CD4-positive, alpha-beta T cell treated with Interleukin-17A for 4 hours (primary cell): Measurements from ENCODE around the gene TRABD2A.

Source experiments
- DNase-seq: peaks from one replicate; pipeline ENCODE4 v3.0.0-alpha.2; 2020; ENCODE audit warnings: mixed read lengths

TRABD2A gene

GRCh38 chr2:84904151-84904550 lies 23.3 kb upstream of the TRABD2A start:
- no peak for DNase-seq

DNA sequence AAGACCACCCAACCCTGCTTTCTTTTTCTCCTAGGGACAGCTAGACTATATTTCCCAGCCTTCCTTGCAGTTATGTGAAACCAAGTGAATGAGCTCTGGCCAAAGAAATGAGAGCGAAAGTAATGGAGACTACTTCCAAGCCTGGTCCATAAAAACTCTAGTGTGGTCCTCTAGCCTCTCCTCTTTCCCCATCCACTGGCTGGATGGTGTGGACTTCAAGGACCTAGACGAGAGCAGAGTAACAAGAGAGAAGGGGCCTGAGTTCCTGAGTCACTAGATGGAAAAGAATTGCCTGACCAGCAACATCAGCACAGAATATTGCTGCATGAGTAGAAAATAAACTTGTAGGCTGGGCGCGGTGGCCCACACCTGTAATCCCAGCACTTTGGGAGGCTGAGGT lies 21.6 kb upstream of the TRABD2A start:
- no peak for DNase-seq

GRCh38 chr2:84901593-84902120 lies 20.8 kb upstream of the TRABD2A start:
- DNase-seq, result no peak

- DNase-seq, result no peak
Measured at GRCh38 chr2:84900971-84901370, 20.1 kb upstream of the TRABD2A start.

DNA sequence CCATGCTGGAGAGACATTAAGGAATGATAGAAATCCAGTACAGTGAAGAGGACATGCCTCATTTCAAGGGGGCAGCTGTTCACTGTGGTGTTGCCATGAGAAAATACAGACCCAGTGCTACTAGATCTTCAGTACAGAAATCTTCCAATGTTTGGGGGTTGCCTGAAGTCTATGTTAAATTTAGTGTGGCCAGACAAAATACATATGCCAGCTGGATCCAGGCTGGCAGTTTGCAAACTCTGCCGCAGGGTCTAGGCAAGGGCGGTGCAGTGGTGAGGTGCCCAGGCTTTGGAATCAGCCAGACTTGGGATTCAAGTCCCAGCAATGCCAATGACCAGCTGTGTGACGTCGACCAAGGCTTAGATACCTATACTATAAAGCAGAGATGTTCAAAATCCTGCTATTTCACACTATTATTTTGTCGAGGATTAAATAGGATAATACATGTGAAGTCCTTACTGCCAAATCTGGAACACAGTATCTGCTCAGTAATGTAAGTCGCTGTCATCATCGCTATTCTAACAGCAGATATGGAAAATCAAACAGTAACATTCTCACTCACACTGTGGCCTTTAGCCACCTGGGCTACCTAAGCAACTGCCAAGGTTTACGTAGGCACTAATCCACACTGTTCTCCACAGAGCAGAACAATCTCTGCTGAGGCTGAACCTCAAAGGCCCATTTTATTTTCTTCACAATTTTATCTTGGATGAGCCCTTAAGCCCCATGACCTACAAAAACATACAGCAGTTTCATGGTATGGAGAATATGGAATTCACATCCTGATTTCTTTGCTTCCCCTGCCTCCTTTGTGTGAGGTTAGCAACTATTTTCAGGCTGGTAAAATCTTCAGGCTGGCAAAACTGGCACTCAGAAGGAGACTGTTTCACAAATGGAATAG lies 18.7 kb upstream of the TRABD2A start:
- no peak for DNase-seq

DNA sequence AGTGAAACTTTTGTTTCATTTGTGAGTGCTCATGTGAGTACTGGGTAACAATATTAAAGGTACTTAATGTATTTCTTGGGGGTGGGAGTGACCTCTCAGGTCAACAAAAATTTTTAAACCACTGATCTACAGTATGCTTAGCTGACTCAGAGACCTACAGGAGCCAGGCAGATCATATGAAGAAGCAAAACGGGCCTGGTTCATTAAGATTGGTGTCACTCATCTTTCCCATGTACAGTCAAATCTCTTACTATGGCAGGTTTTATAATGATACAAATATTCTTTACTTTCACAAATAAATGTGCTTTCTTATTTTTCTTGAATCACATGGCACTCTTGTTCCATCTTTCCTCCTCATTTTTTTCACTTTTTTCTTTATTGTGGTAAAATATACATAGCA lies 16.9 kb upstream of the TRABD2A start:
- no peak for DNase-seq

GRCh38 chr2:84896567-84896966 lies 15.7 kb upstream of the TRABD2A start:
- DNase-seq, result no peak

- peak; percentile 58 for DNase-seq
Measured at GRCh38 chr2:84894758-84895520, 14.1 kb upstream of the TRABD2A start.

DNA sequence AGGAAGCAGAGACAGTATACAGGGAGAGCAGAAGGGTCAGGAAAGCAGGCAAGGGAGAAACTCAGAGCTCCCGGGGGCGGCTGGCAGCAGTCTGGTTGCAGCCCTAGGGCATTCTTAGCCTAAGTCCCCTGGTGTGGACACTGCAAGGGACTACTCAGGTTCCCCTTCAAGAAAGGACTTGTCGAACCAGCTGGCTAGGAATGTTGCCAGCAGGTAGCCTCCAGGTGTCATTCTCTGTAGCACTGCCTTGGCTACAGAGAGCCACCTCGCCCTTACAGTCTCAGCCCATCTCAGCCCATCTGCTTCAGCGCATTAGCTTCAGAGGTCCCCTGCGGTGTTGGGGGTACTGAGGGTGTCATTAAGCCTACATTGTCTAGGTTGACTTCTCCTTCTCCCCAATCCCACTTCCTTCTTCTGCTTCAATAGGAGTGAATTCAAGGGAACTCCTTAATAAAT lies 13.3 kb upstream of the TRABD2A start:
- no peak for DNase-seq

DNA sequence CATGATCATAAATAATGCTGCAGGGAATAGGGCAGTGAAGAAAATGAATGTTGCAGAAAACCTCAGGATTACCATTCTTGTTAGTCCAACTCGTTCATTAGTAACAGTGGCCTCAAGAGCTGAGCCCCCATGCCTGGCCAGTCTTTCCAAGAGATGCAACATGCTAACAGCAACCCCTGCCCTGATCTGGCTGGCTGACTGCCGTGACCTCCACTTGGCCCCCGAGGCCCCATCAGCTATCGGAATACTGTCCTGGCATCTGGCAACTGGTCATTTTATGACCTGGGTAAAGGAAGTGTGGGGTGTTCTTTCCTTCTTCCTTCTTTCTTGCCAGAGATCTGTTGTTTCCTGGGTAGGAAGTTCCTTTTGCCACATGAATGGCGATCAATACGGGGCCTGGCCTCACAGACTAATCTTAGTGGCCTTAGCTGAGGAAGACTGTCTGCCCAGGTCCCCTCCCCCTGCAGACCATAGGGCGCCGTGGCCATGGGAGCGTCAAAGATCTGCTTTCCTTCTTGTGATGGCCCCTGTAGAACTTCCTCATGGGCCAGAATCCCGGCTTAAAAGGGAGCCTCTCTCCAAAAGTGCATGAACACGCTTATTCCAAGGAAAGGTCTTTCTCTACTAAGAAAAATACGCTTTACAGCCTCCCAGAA lies 10.6 kb upstream of the TRABD2A start:
- DNase-seq, result no peak

- no peak for DNase-seq
Measured at GRCh38 chr2:84889332-84889731, 8.4 kb upstream of the TRABD2A start.

GRCh38 chr2:84888401-84889276 lies 7.8 kb upstream of the TRABD2A start:
- DNase-seq, result peak; percentile 64

DNA sequence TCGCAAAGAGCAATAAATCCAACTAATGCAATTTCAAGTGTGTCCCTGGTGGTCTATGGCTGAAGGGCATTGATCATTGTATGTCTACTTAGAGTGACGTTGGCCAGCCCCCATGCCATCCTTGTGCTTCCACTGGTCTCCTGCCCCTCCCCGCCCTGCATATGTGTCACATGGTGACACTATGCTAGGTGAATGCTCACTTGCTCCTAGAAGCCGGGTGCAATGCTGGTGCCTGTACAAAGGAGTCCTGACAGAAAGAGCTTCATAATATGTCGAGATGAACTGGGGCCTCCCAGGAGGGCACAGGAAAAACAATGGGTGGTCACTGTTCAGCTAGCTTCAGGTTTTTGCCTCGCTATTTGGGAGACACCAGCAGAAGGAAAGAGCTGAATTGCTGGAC lies 5.9 kb upstream of the TRABD2A start:
- no peak for DNase-seq

GRCh38 chr2:84885111-84885510 lies 4.2 kb upstream of the TRABD2A start:
- DNase-seq, result no peak

DNA sequence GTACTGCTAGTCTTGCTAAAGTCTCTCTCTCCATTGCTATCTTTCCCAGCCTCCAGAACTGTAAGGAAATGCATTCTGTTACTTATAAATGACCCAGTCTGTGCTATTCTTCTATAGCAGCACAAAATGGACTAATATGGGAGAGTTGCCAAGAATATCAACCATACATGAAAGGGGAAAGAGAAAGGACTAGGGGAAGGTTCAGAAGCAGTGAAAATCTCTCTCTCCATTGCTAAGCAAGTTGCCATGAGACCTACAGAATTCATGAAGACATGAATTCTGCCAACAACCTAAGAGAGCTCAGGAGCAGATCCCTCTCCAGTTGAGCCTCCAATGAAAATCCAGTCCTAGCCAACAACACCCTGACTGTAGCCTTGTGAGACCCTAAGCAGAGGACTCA lies 3.6 kb upstream of the TRABD2A start:
- no peak for DNase-seq

GRCh38 chr2:84882775-84883550 lies 2.1 kb upstream of the TRABD2A start:
- no peak for DNase-seq

DNA sequence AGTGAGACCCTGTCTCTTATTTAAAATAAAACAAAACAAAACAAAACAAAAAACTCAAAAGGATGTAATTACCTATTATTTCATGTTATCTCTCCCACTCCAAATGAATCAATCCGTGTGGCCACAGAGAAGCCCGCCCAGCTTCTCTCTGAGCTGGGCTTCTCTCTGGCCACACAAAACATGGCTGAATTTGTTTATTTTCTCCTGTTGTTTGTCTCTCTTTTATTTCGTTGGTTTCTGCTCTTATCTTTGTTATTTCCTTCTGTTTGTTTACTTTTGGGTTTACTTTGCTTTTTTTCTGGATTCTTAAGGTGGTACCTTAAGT lies 1.5 kb upstream of the TRABD2A start:
- no peak for DNase-seq

DNA sequence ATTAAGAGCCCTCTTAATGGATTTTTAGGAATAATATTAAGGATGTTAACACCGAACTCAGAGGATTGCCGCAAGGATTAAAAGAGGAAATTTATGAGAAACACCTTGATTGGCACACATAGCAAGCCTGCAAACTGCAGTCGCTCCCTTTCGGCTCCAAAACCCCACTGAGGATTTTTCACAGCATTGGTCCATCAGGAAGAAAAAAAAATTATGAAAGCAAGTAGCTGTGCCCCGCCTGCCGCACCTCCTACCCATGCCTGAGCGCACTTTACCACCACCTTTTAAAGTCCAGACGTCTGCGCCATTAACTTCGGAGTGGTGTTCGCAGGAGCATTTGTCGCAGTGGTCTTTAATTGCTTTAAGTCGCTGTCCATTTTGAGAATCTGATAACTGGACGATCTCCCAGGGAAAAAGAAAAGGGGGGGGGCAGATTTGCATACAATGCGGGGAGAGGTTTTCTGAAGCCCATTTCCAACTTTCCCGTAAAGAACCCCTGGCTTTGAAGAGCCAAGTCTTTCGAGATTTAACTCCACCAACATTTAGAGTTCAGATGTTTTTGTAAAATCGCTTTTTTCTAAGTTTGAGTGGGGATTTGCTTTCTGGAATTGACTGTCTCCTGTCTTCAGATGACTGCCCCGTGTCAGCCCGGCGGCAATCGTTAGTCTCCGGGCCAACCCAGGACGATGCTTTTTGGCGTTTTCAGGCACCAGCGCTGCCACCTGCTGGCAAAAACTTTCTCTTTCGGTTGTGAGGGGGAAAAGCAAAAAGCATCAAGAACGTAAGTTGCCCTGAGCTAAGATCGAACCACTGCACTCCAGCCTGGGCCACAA lies 913 bp upstream of the TRABD2A start:
- peak; percentile 90 for DNase-seq

DNA sequence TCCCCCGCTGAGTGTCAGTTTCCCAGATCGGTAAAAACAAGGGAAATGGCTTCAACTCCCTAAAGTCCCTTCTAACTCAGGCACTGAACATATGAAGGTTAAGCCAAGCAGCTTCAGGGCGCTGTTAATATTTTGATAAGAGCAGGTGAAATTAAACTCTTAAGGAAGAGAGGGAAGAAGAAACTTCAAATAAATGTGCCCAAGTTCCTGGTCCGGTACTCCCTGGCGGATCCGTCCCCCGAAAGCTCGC lies 564 bp downstream of the TRABD2A start:
- DNase-seq, result no peak

- peak; percentile 53 for DNase-seq
Measured at GRCh38 chr2:84879584-84880394, 1.1 kb downstream of the TRABD2A start.
